ENCODE measurements around the gene TERT.

GRCh38 chr5:1321576-1321975 lies 26.7 kb upstream of the TERT start:
- TF ChIP-seq POLR2AphosphoS5 (IDR thresholded peaks at IDR 0.05) (no peak), CTCF (IDR thresholded peaks at IDR 0.05; ENCODE audit: poor library complexity, severe bottlenecking) (no peak)

Data from neural cell (in vitro differentiated cells).